Ascending aorta (tissue), 2 donors: ENCODE measurements around the gene OGFR. TPM values are rescaled to one million over a fixed set of nuclear protein-coding genes. Genes with fewer than 3 reads are reported as not detected.

Source experiments
- DNase-seq, 2 donors: peaks; one replicate each; pipeline ENCODE4 v3.0.0-alpha.2; 2019; ENCODE audit warnings: low spot score in 2 of 2
- H3K27ac ChIP-seq, 2 donors: fragments of 200-600 bp; sonication (generic); one replicate each; pipeline ENCODE4 v1.5.1; 2016 to 2017; ENCODE audit warnings: mild to moderate bottlenecking in 1 of 2
- H3K27me3 ChIP-seq: fragments of 200-600 bp; sonication (generic); one replicate; pipeline ENCODE4 v1.5.1; 2017
- H3K36me3 ChIP-seq, 2 donors: fragments of 200-600 bp; sonication (generic); one replicate each; pipeline ENCODE4 v1.5.1; 2016
- H3K4me1 ChIP-seq, 2 donors: fragments of 200-600 bp; sonication (generic); one replicate each; pipeline ENCODE4 v1.5.1; 2016 to 2017; ENCODE audit warnings: mild to moderate bottlenecking in 1 of 2
- H3K4me3 ChIP-seq, 2 donors: fragments of 200-600 bp; sonication (generic); one replicate each; pipeline ENCODE4 v1.5.1; 2016 to 2017; ENCODE audit warnings: mild to moderate bottlenecking in 1 of 2
- H3K9me3 ChIP-seq, 2 donors: fragments of 200-600 bp; sonication (generic); one replicate each; pipeline ENCODE4 v1.5.1; 2016
- CTCF ChIP-seq, 3 experiments: fragments of 200-600 bp in 2 of 3; fragments of 450-650 bp in 1 of 3; sonication (generic) in 2 of 3; IDR thresholded peaks; one replicate each; pipeline ENCODE4 v1.5.1; 2016 to 2019; ENCODE audit warnings: antibody characterized with exemption in 3 of 3, mild to moderate bottlenecking in 1 of 3, moderate library complexity in 1 of 3
- intact Hi-C: fragments of 100-400 bp; cut with DNase I; formaldehyde crosslinking; loops from one replicate; pipeline ENCODE4 v1.15.1; 2023
- total RNA-seq: library from RNA; depleted of rRNA; stranded (reverse); fragments of >200 nt; gene quantifications from one replicate; pipeline ENCODE4 v1.1.0, GENCODE V29; 2016

Gene OGFR
- total RNA-seq, 1 donor from 2014 or later: 77.4 TPM

DNA sequence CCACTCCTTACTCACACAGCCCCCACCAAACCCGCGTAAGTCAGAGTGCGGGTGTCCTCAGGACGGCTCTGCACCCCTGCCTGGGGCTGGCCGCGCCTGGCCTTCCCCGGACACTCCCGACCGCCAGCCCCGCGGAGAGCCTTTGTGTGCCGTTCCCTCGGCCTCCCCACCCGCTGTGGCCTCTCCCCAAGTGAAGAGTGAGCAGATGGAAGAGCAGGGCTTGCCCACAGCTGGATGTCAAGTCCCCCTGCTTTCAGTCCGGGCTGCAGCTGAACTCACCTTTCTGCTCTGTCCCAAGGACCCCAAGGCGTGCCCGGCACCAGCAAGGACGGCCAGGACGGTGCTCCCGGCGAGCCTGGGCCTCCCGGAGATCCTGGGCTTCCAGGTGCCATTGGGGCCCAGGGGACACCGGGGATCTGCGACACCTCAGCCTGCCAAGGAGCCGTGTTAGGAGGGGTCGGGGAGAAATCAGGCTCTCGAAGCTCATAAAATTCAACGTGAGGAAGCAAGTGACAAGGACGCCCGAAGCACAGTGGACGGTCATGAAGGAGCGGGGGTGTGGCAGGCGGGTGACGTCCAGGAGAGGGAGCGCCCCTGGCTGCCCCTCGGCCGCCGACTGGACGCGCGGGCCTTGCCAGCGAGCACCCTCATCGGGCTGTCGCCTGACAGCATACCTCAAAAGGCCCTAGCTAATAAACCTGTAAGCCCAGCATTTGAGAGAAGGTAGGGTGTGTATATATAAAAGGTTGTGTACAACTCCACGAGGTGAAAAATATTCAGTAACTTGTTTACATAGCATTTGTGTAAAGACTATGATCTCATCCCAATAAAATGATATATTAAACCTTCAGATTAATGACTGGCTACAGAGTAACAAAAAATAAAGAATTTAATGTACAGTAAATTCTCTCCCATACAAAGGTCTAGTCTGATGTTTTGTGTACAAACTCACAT lies 35.9 kb downstream of the OGFR start:
- DNase-seq: no peak
- no peaks in the 10 kb centered on the region for H3K9me3 ChIP-seq
- H3K36me3 ChIP-seq: peaks cover 1 to 3% of the 10 kb centered on the region in 2 donors
- H3K27ac ChIP-seq: no peak overlapping the region
- H3K27me3 ChIP-seq: no peaks in the 10 kb centered on the region
- intact Hi-C loops: no loop called here
- no peak overlapping the region for H3K4me3 ChIP-seq
- TF ChIP-seq CTCF (IDR thresholded peaks at IDR 0.05): no peak
- no peaks in the 10 kb centered on the region for H3K4me1 ChIP-seq

DNA sequence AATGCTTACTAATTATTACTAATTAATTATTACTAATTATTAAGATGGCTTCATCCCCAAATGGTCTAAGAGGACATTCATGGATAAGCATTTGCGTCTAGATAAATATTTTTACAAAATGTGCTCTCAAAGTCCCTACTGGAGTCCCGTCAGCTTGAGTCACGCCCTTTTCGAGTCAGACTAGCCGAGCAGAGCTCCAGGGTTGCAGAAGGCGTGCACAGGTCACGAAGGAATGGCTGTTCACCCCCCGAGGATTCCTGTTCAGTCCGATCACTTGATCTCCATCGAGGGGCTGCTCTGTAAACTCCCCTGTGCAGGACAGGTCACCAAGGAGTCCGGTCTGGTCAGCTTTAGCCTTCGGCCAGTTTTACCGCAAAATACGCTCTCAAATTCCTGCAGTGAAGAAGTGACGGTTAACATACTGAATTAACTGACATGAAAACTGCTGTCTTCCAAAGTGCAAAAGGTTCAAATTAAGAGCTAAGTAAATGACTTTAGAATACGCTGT lies 37.1 kb downstream of the OGFR start:
- intact Hi-C loops: no loop called here
- H3K36me3 ChIP-seq: peaks cover 3 to 9% of the 10 kb centered on the region in 2 donors
- TF ChIP-seq CTCF (IDR thresholded peaks at IDR 0.05): no peak

DNA sequence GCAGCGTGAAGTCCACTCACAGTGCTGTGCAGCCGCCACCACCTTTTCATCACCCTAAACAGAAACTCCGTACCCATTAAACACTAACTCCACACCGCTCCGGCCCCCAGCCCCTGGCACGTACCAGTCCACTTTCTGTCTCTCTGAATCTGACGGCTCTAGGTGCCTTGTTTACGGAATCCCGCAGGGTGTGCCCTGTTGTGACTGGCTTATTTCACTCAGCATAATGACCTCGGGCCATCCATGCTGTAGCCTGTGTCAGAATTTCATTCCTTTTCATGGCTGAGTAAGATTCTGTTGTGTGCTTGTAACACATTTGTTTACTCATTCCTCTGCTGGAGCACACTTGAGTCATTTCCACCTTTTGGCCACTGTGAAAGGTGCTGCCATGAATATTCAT lies 39.0 kb downstream of the OGFR start:
- Histone ChIP-seq H3K36me3 (peaks cover 3 to 9% of the 10 kb centered on the region in 2 donors), H3K27ac (no peak overlapping the region), H3K9me3 (no peaks in the 10 kb centered on the region), H3K4me1 (no peaks in the 10 kb centered on the region), H3K4me3 (no peak overlapping the region), H3K27me3 (no peaks in the 10 kb centered on the region)
- no peak for TF ChIP-seq CTCF (IDR thresholded peaks at IDR 0.05)
- DNase-seq: no peak
- intact Hi-C loops: no loop called here

More for the DNA sequence above, 37.1 kb downstream of the OGFR start:
- Histone ChIP-seq H3K27me3 (no peaks in the 10 kb centered on the region), H3K4me3 (no peak overlapping the region), H3K27ac (no peak overlapping the region), H3K4me1 (no peaks in the 10 kb centered on the region), H3K9me3 (no peaks in the 10 kb centered on the region)
- no peak for DNase-seq

- no peak for TF ChIP-seq CTCF (IDR thresholded peaks at IDR 0.05)
- no peak overlapping the region for H3K4me3 ChIP-seq
- intact Hi-C loops: no loop called here
- no peaks in the 10 kb centered on the region for H3K27me3 ChIP-seq
- peaks cover 3 to 9% of the 10 kb centered on the region in 2 donors for H3K36me3 ChIP-seq
- no peaks in the 10 kb centered on the region for H3K9me3 ChIP-seq
- no peak overlapping the region for H3K27ac ChIP-seq
- no peak for DNase-seq
- no peaks in the 10 kb centered on the region for H3K4me1 ChIP-seq
Observed at GRCh38 chr20:62844182-62844581, 39.5 kb downstream of the OGFR start.

DNA sequence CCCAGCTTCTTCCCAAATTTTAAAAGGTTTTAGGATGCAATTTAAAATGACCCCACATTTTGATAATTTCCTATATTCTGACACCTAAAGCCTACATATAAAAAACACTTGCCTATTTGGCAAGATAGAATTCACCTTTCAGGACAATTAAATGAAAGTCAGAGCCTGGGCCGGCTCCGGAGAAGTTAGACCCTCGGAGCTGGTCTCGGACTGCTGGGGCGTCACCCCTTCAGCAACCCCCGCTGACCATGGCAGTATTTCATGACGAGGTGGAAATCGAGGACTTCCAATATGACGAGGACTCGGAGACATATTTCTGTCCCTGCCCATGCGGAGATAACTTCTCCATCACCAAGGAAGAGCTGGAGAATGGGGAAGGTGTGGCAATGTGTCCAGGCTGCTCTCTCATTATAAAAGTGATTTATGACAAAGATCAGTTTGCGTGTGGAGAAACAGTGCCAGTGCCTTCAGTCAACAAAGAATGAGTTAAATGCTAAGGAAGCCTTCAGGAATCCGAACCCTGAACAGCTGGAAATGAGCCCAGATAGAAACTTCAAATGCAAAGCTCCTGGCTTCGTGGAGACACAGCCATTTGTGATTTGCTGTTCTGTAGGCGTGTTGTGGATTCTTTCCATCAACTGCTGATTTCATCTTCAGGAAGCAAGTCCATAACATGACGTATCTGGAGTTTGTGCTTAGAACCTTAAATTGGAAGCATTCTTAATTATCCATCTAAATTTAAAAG lies 41.0 kb downstream of the OGFR start:
- Histone ChIP-seq H3K36me3 (peaks cover 3 to 9% of the 10 kb centered on the region in 2 donors), H3K4me1 (no peaks in the 10 kb centered on the region), H3K27me3 (no peaks in the 10 kb centered on the region), H3K27ac (no peak overlapping the region), H3K9me3 (no peaks in the 10 kb centered on the region), H3K4me3 (no peak overlapping the region)
- DNase-seq: no peak
- no peak for TF ChIP-seq CTCF (IDR thresholded peaks at IDR 0.05)
- intact Hi-C loops: no loop called here
